Measurements from ENCODE around the gene ATP8B1. TPM values are rescaled to one million over a fixed set of nuclear protein-coding genes. Genes with fewer than 3 reads are reported as not detected.

The ATP8B1 gene
- total and polyA plus RNA-seq, 2 of the 4 experiments (the other 2 are of a cell fraction), result 64.3 to 136 TPM

DNA sequence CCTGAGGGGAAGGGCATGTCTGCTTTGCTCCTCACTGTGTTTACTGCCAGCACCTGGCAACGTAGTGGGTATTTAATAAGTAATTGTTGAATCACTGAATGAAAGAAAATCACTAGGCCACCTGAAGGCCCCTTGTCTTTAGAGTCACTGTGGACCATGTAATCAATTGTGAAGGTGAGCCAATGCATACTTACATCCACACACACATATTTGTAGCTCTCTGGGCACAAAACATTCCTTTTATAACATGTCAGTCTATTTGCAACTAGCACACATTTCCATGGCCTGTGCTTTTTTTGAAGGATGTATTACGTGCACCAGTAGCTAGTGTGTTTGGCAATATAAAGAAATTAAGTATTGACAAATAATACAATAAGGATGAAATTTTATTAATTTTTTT is 11.2 kb downstream of the ATP8B1 start:
- no peak overlapping the region for H3K4me3 ChIP-seq (ENCODE audit: insufficient read depth, low read depth, low read length)
- H4K91ac ChIP-seq (ENCODE audit: insufficient read depth, low read depth, low read length), result peak overlapping the region; percentile 17; the same call in 1 of the 2 replicates
- H3K79me1 ChIP-seq (ENCODE audit: low read depth in 1 of 2, low read length in 2 of 2), result peaks cover 12 to 74% of the 10 kb centered on the region in 2 experiments; a peak in 3 of 4 replicates
- H3K9me3 ChIP-seq (ENCODE audit: control insufficient read depth, insufficient read depth, low read length), result no peaks in the 10 kb centered on the region
- H3K18ac ChIP-seq (ENCODE audit: low read depth, low read length), result 0 out of 2 replicates have a peak overlapping the region, but pooled peaks have one; percentile 22
- peak overlapping the region; percentile 19 to 24; a peak in 3 of 4 replicates for H4K8ac ChIP-seq (ENCODE audit: low read depth in 2 of 2, low read length in 2 of 2)
- H2BK120ac ChIP-seq (ENCODE audit: low read depth, low read length), result peak overlapping the region; percentile 70
- H4K5ac ChIP-seq (ENCODE audit: low read depth, low read length), result no peak overlapping the region
- in situ Hi-C loops (cut with MboI; ENCODE audit: low sequenced_read_pairs) (no loop called here), intact Hi-C loops (cut with micrococcal nuclease) (no loop called here), dilution Hi-C loops (cut with HindIII; ENCODE audit: low sequenced_read_pairs, unreplicated experiment) (no loop called here)
- H3K4ac ChIP-seq (ENCODE audit: low read depth, low read length), result peak overlapping the region; percentile 61
- peak overlapping the region; percentile 20; the same call in 1 of the 3 replicates for H2BK15ac ChIP-seq (ENCODE audit: low read depth, low read length)
- no peak for ATAC-seq (ENCODE audit: low read depth)
- peaks cover 19% of the 10 kb centered on the region for H3K9me1 ChIP-seq (ENCODE audit: insufficient read depth, low read length)
- peak overlapping the region; percentile 13 for H2AK9ac ChIP-seq (replicated peaks; ENCODE audit: low read depth, low read length, poor library complexity)
- peak overlapping the region; percentile 29; the same call in 1 of the 2 replicates for H3K23ac ChIP-seq (ENCODE audit: low read depth, low read length)
- no peaks in the 10 kb centered on the region for H3K36me3 ChIP-seq (ENCODE audit: control insufficient read depth, insufficient read depth, low read length)
- POLR2A ChIA-PET (ENCODE audit: unreplicated experiment), result interaction anchor here (0.5 kb wide), 1 partner anchor 356 kb away, joined by 4 read pairs; no protein-coding TSS in a partner anchor
- BruUV-seq (replicated peaks), result no TSS peak
- peak overlapping the region; percentile 79 for H2BK5ac ChIP-seq (ENCODE audit: low read depth, low read length, poor library complexity, severe bottlenecking)
- peak overlapping the region; percentile 54 for H2BK20ac ChIP-seq (ENCODE audit: low read depth, low read length)
- peak overlapping the region; percentile 49; the same call in 1 of the 2 replicates for H2AK5ac ChIP-seq (ENCODE audit: low read depth, low read length)
- peak overlapping the region; percentile 42; the same call in 1 of the 2 replicates for H3K14ac ChIP-seq (replicated peaks; ENCODE audit: low read depth, low read length)
- no peak overlapping the region for H3K9ac ChIP-seq (ENCODE audit: low read depth, low read length)
- CTCF ChIA-PET, result no interaction called here
- H3K4me1 ChIP-seq (ENCODE audit: control insufficient read depth, insufficient read depth, low read length), result peaks cover 31% of the 10 kb centered on the region
- no peak overlapping the region for H3K56ac ChIP-seq (ENCODE audit: extremely low read depth, insufficient read depth, low read length)
- peak overlapping the region; percentile 20; the same call in 1 of the 2 replicates for H3K27ac ChIP-seq (ENCODE audit: insufficient read depth, low read length)
- peaks cover 64% of the 10 kb centered on the region for H4K20me1 ChIP-seq (ENCODE audit: insufficient read depth, low read length)
- H3K27me3 ChIP-seq (ENCODE audit: control insufficient read depth, insufficient read depth, low read length), result no peaks in the 10 kb centered on the region
- no peak overlapping the region for H3K4me2 ChIP-seq (ENCODE audit: low read depth, low read length)
- no CpG with 5 or more reads among the region's 2 CpGs for WGBS, 2 experiments (ENCODE audit: extremely low coverage in 2 of 2, insufficient read length in 1 of 2)
- no peak overlapping the region for H2AFZ ChIP-seq (replicated peaks; ENCODE audit: low read length, poor library complexity)
- no peak for DNase-seq
- no peak for TF ChIP-seq RFX5 (IDR thresholded peaks at IDR 0.05; ENCODE audit: low read depth, low read length)
- no peak for TF ChIP-seq CHD1 (IDR thresholded peaks at IDR 0.05; ENCODE audit: low read depth, low read length)
- no peak for TF ChIP-seq MXI1 (IDR thresholded peaks at IDR 0.05; ENCODE audit: borderline replicate concordance, low read depth, low read length)
- TF ChIP-seq, protein P1, sequence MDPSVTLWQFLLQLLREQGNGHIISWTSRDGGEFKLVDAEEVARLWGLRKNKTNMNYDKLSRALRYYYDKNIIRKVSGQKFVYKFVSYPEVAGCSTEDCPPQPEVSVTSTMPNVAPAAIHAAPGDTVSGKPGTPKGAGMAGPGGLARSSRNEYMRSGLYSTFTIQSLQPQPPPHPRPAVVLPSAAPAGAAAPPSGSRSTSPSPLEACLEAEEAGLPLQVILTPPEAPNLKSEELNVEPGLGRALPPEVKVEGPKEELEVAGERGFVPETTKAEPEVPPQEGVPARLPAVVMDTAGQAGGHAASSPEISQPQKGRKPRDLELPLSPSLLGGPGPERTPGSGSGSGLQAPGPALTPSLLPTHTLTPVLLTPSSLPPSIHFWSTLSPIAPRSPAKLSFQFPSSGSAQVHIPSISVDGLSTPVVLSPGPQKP (IDR thresholded peaks at IDR 0.05; ENCODE audit: borderline replicate concordance, low read depth, low read length), result no peak
- TF ChIP-seq RAD21 (IDR thresholded peaks at IDR 0.05; ENCODE audit: low read length), result no peak
- TF ChIP-seq FOS (IDR thresholded peaks at IDR 0.05; ENCODE audit: low read depth, low read length), result no peak
- TF ChIP-seq NFE2L2 (IDR thresholded peaks at IDR 0.05; ENCODE audit: low read depth, low read length), result no peak
- TF ChIP-seq, protein P2, sequence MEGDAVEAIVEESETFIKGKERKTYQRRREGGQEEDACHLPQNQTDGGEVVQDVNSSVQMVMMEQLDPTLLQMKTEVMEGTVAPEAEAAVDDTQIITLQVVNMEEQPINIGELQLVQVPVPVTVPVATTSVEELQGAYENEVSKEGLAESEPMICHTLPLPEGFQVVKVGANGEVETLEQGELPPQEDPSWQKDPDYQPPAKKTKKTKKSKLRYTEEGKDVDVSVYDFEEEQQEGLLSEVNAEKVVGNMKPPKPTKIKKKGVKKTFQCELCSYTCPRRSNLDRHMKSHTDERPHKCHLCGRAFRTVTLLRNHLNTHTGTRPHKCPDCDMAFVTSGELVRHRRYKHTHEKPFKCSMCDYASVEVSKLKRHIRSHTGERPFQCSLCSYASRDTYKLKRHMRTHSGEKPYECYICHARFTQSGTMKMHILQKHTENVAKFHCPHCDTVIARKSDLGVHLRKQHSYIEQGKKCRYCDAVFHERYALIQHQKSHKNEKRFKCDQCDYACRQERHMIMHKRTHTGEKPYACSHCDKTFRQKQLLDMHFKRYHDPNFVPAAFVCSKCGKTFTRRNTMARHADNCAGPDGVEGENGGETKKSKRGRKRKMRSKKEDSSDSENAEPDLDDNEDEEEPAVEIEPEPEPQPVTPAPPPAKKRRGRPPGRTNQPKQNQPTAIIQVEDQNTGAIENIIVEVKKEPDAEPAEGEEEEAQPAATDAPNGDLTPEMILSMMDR (conservative IDR thresholded peaks at IDR 0.05; ENCODE audit: low read depth, low read length), result no peak
- TF ChIP-seq MAFK (IDR thresholded peaks at IDR 0.05; ENCODE audit: low read depth, low read length), result no peak
- no peak for TF ChIP-seq BHLHE40 (IDR thresholded peaks at IDR 0.05; ENCODE audit: low read depth, low read length)
- no peak for TF ChIP-seq SMC3 (IDR thresholded peaks at IDR 0.05; ENCODE audit: low read depth, low read length)
- no peak for TF ChIP-seq RCOR1 (IDR thresholded peaks at IDR 0.05; ENCODE audit: insufficient replicate concordance, low read length)
- no peak for TF ChIP-seq CEBPB (IDR thresholded peaks at IDR 0.05; ENCODE audit: low read depth, low read length)
- no peak for TF ChIP-seq MAZ (IDR thresholded peaks at IDR 0.05; ENCODE audit: borderline replicate concordance, low read depth, low read length)
- TF ChIP-seq POLR2A (IDR thresholded peaks at IDR 0.05; ENCODE audit: low read depth, low read length), result no peak
- TF ChIP-seq, protein P3, sequence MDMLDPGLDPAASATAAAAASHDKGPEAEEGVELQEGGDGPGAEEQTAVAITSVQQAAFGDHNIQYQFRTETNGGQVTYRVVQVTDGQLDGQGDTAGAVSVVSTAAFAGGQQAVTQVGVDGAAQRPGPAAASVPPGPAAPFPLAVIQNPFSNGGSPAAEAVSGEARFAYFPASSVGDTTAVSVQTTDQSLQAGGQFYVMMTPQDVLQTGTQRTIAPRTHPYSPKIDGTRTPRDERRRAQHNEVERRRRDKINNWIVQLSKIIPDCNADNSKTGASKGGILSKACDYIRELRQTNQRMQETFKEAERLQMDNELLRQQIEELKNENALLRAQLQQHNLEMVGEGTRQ (IDR thresholded peaks at IDR 0.05; ENCODE audit: low read depth, low read length), result no peak
